ENCODE data around the gene BBS7.

The BBS7 gene

DNA sequence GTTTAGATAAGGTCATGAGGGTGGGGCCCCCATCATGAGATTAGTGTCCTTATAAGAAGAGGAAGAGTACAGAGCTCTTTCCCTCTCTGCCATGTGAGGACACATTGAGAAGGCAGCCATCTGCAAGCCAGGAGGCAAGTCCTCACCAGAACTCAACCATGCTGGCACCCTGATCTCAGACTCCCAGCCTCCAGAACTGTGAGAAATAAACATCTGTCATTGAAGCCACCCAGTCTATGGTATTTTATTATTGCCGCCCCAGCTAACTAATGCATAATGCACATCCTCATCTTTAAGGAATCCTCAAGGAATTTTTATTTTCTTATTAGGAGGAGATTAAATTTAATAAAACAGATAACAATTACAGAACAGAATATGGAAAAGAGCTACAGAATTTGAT, 85.9 kb downstream of the BBS7 start:
- Mint-ChIP-seq H3K4me3 (no peak overlapping the region), H3K27ac (no peak overlapping the region), H3K27me3 (ENCODE audit: low read depth) (peaks cover 7% of the 10 kb centered on the region), H3K36me3 (ENCODE audit: low read depth) (no peaks in the 10 kb centered on the region), H3K9me3 (no peaks in the 10 kb centered on the region), H3K4me1 (peaks cover 28% of the 10 kb centered on the region)
- no peak for TF ChIP-seq CTCF (IDR thresholded peaks at IDR 0.05; ENCODE audit: unreplicated experiment in 3 of 3)

DNA sequence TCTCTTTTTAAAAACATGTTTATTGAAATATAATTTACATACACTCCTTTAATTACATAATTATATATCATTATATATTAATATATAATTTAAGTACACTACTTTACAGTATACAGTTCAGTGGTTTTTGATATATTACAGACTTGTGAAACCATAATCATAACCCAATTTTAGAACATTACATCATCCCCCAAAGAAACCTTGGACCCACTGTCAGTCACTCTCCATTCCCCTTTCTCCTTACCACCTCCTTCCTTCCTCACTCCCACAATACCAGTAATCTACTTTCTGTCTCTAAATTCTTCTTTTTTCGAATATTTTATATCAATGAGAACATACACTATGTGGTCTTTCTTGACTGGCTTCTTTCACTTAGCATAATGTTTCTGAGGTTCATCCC, 87.1 kb downstream of the BBS7 start:
- Mint-ChIP-seq H3K27me3 (ENCODE audit: low read depth) (peaks cover 7% of the 10 kb centered on the region), H3K4me1 (peaks cover 19% of the 10 kb centered on the region), H3K36me3 (ENCODE audit: low read depth) (no peaks in the 10 kb centered on the region), H3K9me3 (no peaks in the 10 kb centered on the region), H3K4me3 (no peak overlapping the region), H3K27ac (no peak overlapping the region)
- TF ChIP-seq CTCF (IDR thresholded peaks at IDR 0.05; ENCODE audit: unreplicated experiment in 3 of 3): no peak

- Mint-ChIP-seq H3K27ac (no peak overlapping the region), H3K27me3 (ENCODE audit: low read depth) (peaks cover 11% of the 10 kb centered on the region), H3K4me1 (peaks cover 14% of the 10 kb centered on the region), H3K4me3 (no peak overlapping the region), H3K36me3 (ENCODE audit: low read depth) (no peaks in the 10 kb centered on the region), H3K9me3 (no peaks in the 10 kb centered on the region)
- no peak for TF ChIP-seq CTCF (IDR thresholded peaks at IDR 0.05; ENCODE audit: unreplicated experiment in 3 of 3)
These were observed 91.2 kb downstream of the BBS7 start for GRCh38 chr4:121778991-121779628.

DNA sequence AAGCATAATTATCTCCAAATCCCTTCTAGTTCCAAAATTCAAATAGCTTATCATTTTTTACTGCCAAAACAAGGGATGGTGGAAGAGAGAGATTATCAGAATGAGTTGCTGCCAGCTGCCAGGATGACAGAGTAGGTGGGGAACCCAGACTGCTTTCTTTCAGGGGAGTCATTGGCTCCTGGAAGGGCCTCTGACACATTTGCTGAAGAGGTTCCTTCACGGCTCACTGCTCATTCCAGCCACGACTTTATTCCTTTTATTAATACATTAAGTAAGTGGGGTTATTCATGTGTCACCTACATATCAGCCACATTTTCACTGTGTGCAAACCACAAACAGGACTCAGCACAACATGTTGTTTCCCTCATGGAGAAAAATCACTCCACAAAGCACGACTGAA, 92.6 kb downstream of the BBS7 start:
- peaks cover 13% of the 10 kb centered on the region for H3K27me3 Mint-ChIP-seq (ENCODE audit: low read depth)
- TF ChIP-seq CTCF (IDR thresholded peaks at IDR 0.05; ENCODE audit: unreplicated experiment in 3 of 3): no peak
- H3K27ac Mint-ChIP-seq: no peak overlapping the region
- no peaks in the 10 kb centered on the region for H3K36me3 Mint-ChIP-seq (ENCODE audit: low read depth)
- peaks cover 14% of the 10 kb centered on the region for H3K4me1 Mint-ChIP-seq
- no peak overlapping the region for H3K4me3 Mint-ChIP-seq
- no peaks in the 10 kb centered on the region for H3K9me3 Mint-ChIP-seq

DNA sequence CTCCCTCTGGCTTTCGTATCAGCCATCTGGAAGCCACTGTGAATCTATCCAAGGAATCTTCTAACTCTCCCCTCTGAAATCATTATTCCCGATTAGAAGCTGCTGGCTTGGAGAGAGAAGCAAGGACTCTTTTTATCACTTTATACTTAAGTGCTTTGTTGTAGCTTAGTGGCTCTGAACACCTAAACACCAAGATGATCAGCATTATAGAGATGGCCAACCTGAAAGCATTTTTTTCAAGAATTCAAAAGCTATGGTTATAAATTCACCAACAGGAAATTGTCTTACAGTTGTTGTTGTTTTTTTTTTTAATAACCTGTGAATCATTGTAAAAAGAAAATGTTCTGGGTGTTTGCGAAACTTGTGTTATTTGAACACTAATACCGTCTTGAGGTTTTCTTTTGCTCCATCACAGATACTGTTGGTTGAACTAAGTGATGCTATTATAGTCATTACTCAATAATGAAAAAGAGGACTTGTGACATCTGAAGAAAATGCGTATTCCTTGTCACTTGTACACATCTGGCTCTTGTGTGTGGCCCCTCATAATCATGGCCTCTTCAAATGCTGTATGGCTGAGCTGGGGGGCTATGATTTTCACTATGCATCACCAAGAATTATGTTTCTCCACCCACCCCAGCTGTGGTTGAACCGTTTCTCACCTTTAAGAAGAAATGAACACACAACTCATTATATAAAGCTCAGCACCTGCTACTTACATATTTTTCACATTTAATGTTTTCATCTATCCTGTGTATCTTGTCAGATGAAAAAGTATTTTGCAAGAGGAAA, 93.5 kb downstream of the BBS7 start:
- Mint-ChIP-seq H3K4me3 (no peak overlapping the region), H3K4me1 (peaks cover 14% of the 10 kb centered on the region), H3K27me3 (ENCODE audit: low read depth) (peaks cover 13% of the 10 kb centered on the region), H3K27ac (no peak overlapping the region), H3K36me3 (ENCODE audit: low read depth) (no peaks in the 10 kb centered on the region), H3K9me3 (no peaks in the 10 kb centered on the region)
- no peak for TF ChIP-seq CTCF (IDR thresholded peaks at IDR 0.05; ENCODE audit: unreplicated experiment in 3 of 3)
